ENCODE measurements around the gene SLC25A11. TPM values are rescaled to one million over a fixed set of nuclear protein-coding genes. Genes with fewer than 3 reads are reported as not detected.
A peak's percentile ranks its signal among the peaks of the same experiment; 100 is the strongest.

Gene SLC25A11
- total and polyA plus RNA-seq, 5 donors from 2014 or later, result 22.6 to 78.4 (median 72.6) TPM

- no peak for DNase-seq
- Mint-ChIP-seq H3K27me3 (peaks cover 4% of the 10 kb centered on the region), H3K4me1 (peaks cover 0 to 64% (median 39%) of the 10 kb centered on the region in 4 donors), H3K36me3 (peaks cover 24% of the 10 kb centered on the region), H3K4me3 (peak overlapping the region; percentile 90 to 99 (median 96)), H3K27ac (peak overlapping the region; percentile 82 to 94 (median 84)), H3K9me3 (peaks cover 0 to 3% (median 0%) of the 10 kb centered on the region in 7 donors)
- peak overlapping the region; percentile 96 for H3K4me3 ChIP-seq (ENCODE audit: low read depth, low read length)
- H3K27me3 ChIP-seq (ENCODE audit: control insufficient read depth, insufficient read depth, low read length), result no peaks in the 10 kb centered on the region
- H3K4me1 ChIP-seq (ENCODE audit: control insufficient read depth, insufficient read depth, low read length, poor library complexity, severe bottlenecking), result peaks cover 70% of the 10 kb centered on the region
- H3K9me3 ChIP-seq (ENCODE audit: control insufficient read depth in 2 of 2, low read length in 2 of 2), result no peaks in the 10 kb centered on the region
- H3K36me3 ChIP-seq (ENCODE audit: control insufficient read depth, insufficient read depth, low read length), result peaks cover 39% of the 10 kb centered on the region
- ATAC-seq (ENCODE audit: low read depth in 2 of 2), result no peak
- H3K27ac ChIP-seq (ENCODE audit: insufficient read depth, low read length, poor library complexity, severe bottlenecking), result peak overlapping the region; percentile 97
Observed at GRCh38 chr17:4947010-4947410, 7.2 kb upstream of the SLC25A11 start.

GRCh38 chr17:4946312-4946976 lies 6.6 kb upstream of the SLC25A11 start:
- H3K4me1 ChIP-seq (ENCODE audit: control insufficient read depth, insufficient read depth, low read length, poor library complexity, severe bottlenecking), result peaks cover 76% of the 10 kb centered on the region
- Mint-ChIP-seq H3K9me3 (peaks cover 0 to 3% (median 0%) of the 10 kb centered on the region in 7 donors), H3K36me3 (peaks cover 30% of the 10 kb centered on the region), H3K4me3 (peak overlapping the region; percentile 90 to 99 (median 96)), H3K4me1 (peaks cover 0 to 66% (median 44%) of the 10 kb centered on the region in 4 donors), H3K27me3 (peaks cover 4% of the 10 kb centered on the region), H3K27ac (peak overlapping the region; percentile 82 to 94 (median 93))
- no peaks in the 10 kb centered on the region for H3K9me3 ChIP-seq (ENCODE audit: control insufficient read depth in 2 of 2, low read length in 2 of 2)
- H3K36me3 ChIP-seq (ENCODE audit: control insufficient read depth, insufficient read depth, low read length), result peaks cover 39% of the 10 kb centered on the region
- ATAC-seq (ENCODE audit: low read depth in 2 of 2) (no peak), DNase-seq (peak in 1 of 3 donors; percentile 27)
- H3K4me3 ChIP-seq (ENCODE audit: low read depth, low read length), result peak overlapping the region; percentile 96
- H3K27me3 ChIP-seq (ENCODE audit: control insufficient read depth, insufficient read depth, low read length), result no peaks in the 10 kb centered on the region
- peak overlapping the region; percentile 97 for H3K27ac ChIP-seq (ENCODE audit: insufficient read depth, low read length, poor library complexity, severe bottlenecking)

- peaks cover 35% of the 10 kb centered on the region for H3K36me3 Mint-ChIP-seq
- DNase-seq, result no peak
Observed at GRCh38 chr17:4945944-4946280, 6.1 kb upstream of the SLC25A11 start.

GRCh38 chr17:4945176-4945943 lies 5.5 kb upstream of the SLC25A11 start:
- ATAC-seq (ENCODE audit: low read depth in 2 of 2), result peak; percentile 44 to 50
- Mint-ChIP-seq H3K4me1 (peaks cover 0 to 65% (median 48%) of the 10 kb centered on the region in 4 donors), H3K9me3 (peaks cover 0 to 3% (median 0%) of the 10 kb centered on the region in 7 donors), H3K36me3 (peaks cover 35% of the 10 kb centered on the region), H3K4me3 (peak overlapping the region; percentile 90 to 99 (median 96)), H3K27ac (peak overlapping the region; percentile 91 to 96 (median 94)), H3K27me3 (peaks cover 4% of the 10 kb centered on the region)
- peak; percentile 60 to 85 (median 68) for DNase-seq
- H3K4me3 ChIP-seq (ENCODE audit: low read depth, low read length), result peak overlapping the region; percentile 96
- H3K36me3 ChIP-seq (ENCODE audit: control insufficient read depth, insufficient read depth, low read length), result peaks cover 39% of the 10 kb centered on the region
- no peaks in the 10 kb centered on the region for H3K9me3 ChIP-seq (ENCODE audit: control insufficient read depth in 2 of 2, low read length in 2 of 2)
- H3K4me1 ChIP-seq (ENCODE audit: control insufficient read depth, insufficient read depth, low read length, poor library complexity, severe bottlenecking), result peaks cover 82% of the 10 kb centered on the region
- H3K27ac ChIP-seq (ENCODE audit: insufficient read depth, low read length, poor library complexity, severe bottlenecking), result peak overlapping the region; percentile 97
- no peaks in the 10 kb centered on the region for H3K27me3 ChIP-seq (ENCODE audit: control insufficient read depth, insufficient read depth, low read length)

More at GRCh38 chr17:4945944-4946280, 6.1 kb upstream of the SLC25A11 start:
- H3K27me3 Mint-ChIP-seq, result peaks cover 4% of the 10 kb centered on the region
- peaks cover 39% of the 10 kb centered on the region for H3K36me3 ChIP-seq (ENCODE audit: control insufficient read depth, insufficient read depth, low read length)
- peaks cover 0 to 69% (median 48%) of the 10 kb centered on the region in 4 donors for H3K4me1 Mint-ChIP-seq
- H3K27ac ChIP-seq (ENCODE audit: insufficient read depth, low read length, poor library complexity, severe bottlenecking), result peak overlapping the region; percentile 97
- H3K9me3 ChIP-seq (ENCODE audit: control insufficient read depth in 2 of 2, low read length in 2 of 2), result no peaks in the 10 kb centered on the region
- H3K4me3 ChIP-seq (ENCODE audit: low read depth, low read length), result peak overlapping the region; percentile 96
- H3K4me3 Mint-ChIP-seq, result peak overlapping the region; percentile 90 to 99 (median 96)
- peaks cover 81% of the 10 kb centered on the region for H3K4me1 ChIP-seq (ENCODE audit: control insufficient read depth, insufficient read depth, low read length, poor library complexity, severe bottlenecking)
- H3K27ac Mint-ChIP-seq, result peak overlapping the region; percentile 82 to 94 (median 93)
- H3K27me3 ChIP-seq (ENCODE audit: control insufficient read depth, insufficient read depth, low read length), result no peaks in the 10 kb centered on the region
- no peak for ATAC-seq (ENCODE audit: low read depth in 2 of 2)
- peaks cover 0 to 3% (median 0%) of the 10 kb centered on the region in 7 donors for H3K9me3 Mint-ChIP-seq

- Mint-ChIP-seq H3K27me3 (peaks cover 4% of the 10 kb centered on the region), H3K27ac (peak overlapping the region; percentile 91 to 96 (median 94)), H3K36me3 (peaks cover 39% of the 10 kb centered on the region), H3K4me3 (peak overlapping the region; percentile 90 to 99 (median 96)), H3K9me3 (peaks cover 0 to 3% (median 0%) of the 10 kb centered on the region in 7 donors), H3K4me1 (peaks cover 0 to 66% (median 49%) of the 10 kb centered on the region in 4 donors)
- Histone ChIP-seq H3K4me1 (ENCODE audit: control insufficient read depth, insufficient read depth, low read length, poor library complexity, severe bottlenecking) (peaks cover 78% of the 10 kb centered on the region), H3K27me3 (ENCODE audit: control insufficient read depth, insufficient read depth, low read length) (no peaks in the 10 kb centered on the region), H3K4me3 (ENCODE audit: low read depth, low read length) (peak overlapping the region; percentile 96), H3K36me3 (ENCODE audit: control insufficient read depth, insufficient read depth, low read length) (peaks cover 39% of the 10 kb centered on the region), H3K9me3 (ENCODE audit: control insufficient read depth in 2 of 2, low read length in 2 of 2) (no peaks in the 10 kb centered on the region), H3K27ac (ENCODE audit: insufficient read depth, low read length, poor library complexity, severe bottlenecking) (peak overlapping the region; percentile 97)
- DNase-seq (no peak), ATAC-seq (ENCODE audit: low read depth in 2 of 2) (no peak)
Observed at GRCh38 chr17:4944554-4945175, 4.8 kb upstream of the SLC25A11 start.

GRCh38 chr17:4944163-4944553 lies 4.3 kb upstream of the SLC25A11 start:
- Mint-ChIP-seq H3K36me3 (peaks cover 39% of the 10 kb centered on the region), H3K9me3 (peaks cover 0 to 3% (median 0%) of the 10 kb centered on the region in 7 donors), H3K27me3 (peaks cover 4% of the 10 kb centered on the region), H3K27ac (peak overlapping the region; percentile 91 to 96 (median 94)), H3K4me1 (peaks cover 0 to 69% (median 51%) of the 10 kb centered on the region in 4 donors), H3K4me3 (peak overlapping the region; percentile 90 to 99 (median 96))
- Histone ChIP-seq H3K4me1 (ENCODE audit: control insufficient read depth, insufficient read depth, low read length, poor library complexity, severe bottlenecking) (peaks cover 80% of the 10 kb centered on the region), H3K27ac (ENCODE audit: insufficient read depth, low read length, poor library complexity, severe bottlenecking) (peak overlapping the region; percentile 97), H3K9me3 (ENCODE audit: control insufficient read depth in 2 of 2, low read length in 2 of 2) (no peaks in the 10 kb centered on the region), H3K27me3 (ENCODE audit: control insufficient read depth, insufficient read depth, low read length) (no peaks in the 10 kb centered on the region), H3K36me3 (ENCODE audit: control insufficient read depth, insufficient read depth, low read length) (peaks cover 39% of the 10 kb centered on the region), H3K4me3 (ENCODE audit: low read depth, low read length) (peak overlapping the region; percentile 96)
- ATAC-seq (ENCODE audit: low read depth in 2 of 2) (peak; percentile 8 to 10), DNase-seq (peak; percentile 50 to 90 (median 71))

GRCh38 chr17:4942760-4943508 lies 3.1 kb upstream of the SLC25A11 start:
- Histone ChIP-seq H3K27ac (ENCODE audit: insufficient read depth, low read length, poor library complexity, severe bottlenecking) (peak overlapping the region; percentile 97), H3K4me1 (ENCODE audit: control insufficient read depth, insufficient read depth, low read length, poor library complexity, severe bottlenecking) (peaks cover 85% of the 10 kb centered on the region), H3K4me3 (ENCODE audit: low read depth, low read length) (peak overlapping the region; percentile 96), H3K36me3 (ENCODE audit: control insufficient read depth, insufficient read depth, low read length) (peaks cover 40% of the 10 kb centered on the region), H3K9me3 (ENCODE audit: control insufficient read depth in 2 of 2, low read length in 2 of 2) (no peaks in the 10 kb centered on the region), H3K27me3 (ENCODE audit: control insufficient read depth, insufficient read depth, low read length) (no peaks in the 10 kb centered on the region)
- Mint-ChIP-seq H3K36me3 (peaks cover 39% of the 10 kb centered on the region), H3K4me1 (peaks cover 0 to 81% (median 57%) of the 10 kb centered on the region in 4 donors), H3K27me3 (no peaks in the 10 kb centered on the region), H3K9me3 (peaks cover 0 to 3% (median 0%) of the 10 kb centered on the region in 7 donors), H3K4me3 (peak overlapping the region; percentile 95 to 99 (median 98)), H3K27ac (peak overlapping the region; percentile 67 to 97 (median 90))
- no peak for ATAC-seq (ENCODE audit: low read depth in 2 of 2)
- no peak for DNase-seq
